T-helper 17 cell (primary cell): ENCODE measurements around the gene NEDD4L. TPM values are rescaled to one million over a fixed set of nuclear protein-coding genes. Genes with fewer than 3 reads are reported as not detected.

Source experiments
- ATAC-seq: fragments of 150-1000 bp; cut with Tn5 transposase; 2 replicates; pipeline ENCODE4 v1.10.0; 2021; ENCODE audit warnings: mild to moderate bottlenecking, moderate library complexity
- DNase-seq, 3 donors: peaks; one replicate each; pipeline versions ENCODE4 v3.0.0 to v3.0.0-alpha.2; 2020 to 2021
- H3K9me3 ChIP-seq: one replicate; pipeline ENCODE4 v1.7.0; 2013; ENCODE audit warnings: low read length, mild to moderate bottlenecking; ENCODE audit not compliant: control insufficient read depth, poor library complexity, severe bottlenecking
- H3K27ac Mint-ChIP-seq: one replicate; pipeline ENCODE4 v1.8.0; 2022; ENCODE audit warnings: mild to moderate bottlenecking, moderate library complexity, mixed read lengths
- H3K27me3 Mint-ChIP-seq: one replicate; pipeline ENCODE4 v1.8.0; 2022; ENCODE audit warnings: mixed read lengths
- H3K36me3 Mint-ChIP-seq: one replicate; pipeline ENCODE4 v1.8.0; 2022; ENCODE audit warnings: low read depth, mixed read lengths
- H3K4me1 Mint-ChIP-seq: one replicate; pipeline ENCODE4 v1.8.0; 2022; ENCODE audit warnings: mild to moderate bottlenecking, mixed read lengths
- H3K4me3 Mint-ChIP-seq: one replicate; pipeline ENCODE4 v1.8.0; 2022; ENCODE audit warnings: mild to moderate bottlenecking, moderate library complexity, mixed read lengths
- total RNA-seq, 4 donors: library from RNA in 2 of 4; stranded (reverse) in 2 of 4; gene quantifications; one replicate each; pipeline ENCODE4 v1.2.3 and lab custom pipeline; 2022 to 2026

NEDD4L gene
- total RNA-seq, 2 donors from 2014 or later, result 9.8 to 22.4 TPM

DNA sequence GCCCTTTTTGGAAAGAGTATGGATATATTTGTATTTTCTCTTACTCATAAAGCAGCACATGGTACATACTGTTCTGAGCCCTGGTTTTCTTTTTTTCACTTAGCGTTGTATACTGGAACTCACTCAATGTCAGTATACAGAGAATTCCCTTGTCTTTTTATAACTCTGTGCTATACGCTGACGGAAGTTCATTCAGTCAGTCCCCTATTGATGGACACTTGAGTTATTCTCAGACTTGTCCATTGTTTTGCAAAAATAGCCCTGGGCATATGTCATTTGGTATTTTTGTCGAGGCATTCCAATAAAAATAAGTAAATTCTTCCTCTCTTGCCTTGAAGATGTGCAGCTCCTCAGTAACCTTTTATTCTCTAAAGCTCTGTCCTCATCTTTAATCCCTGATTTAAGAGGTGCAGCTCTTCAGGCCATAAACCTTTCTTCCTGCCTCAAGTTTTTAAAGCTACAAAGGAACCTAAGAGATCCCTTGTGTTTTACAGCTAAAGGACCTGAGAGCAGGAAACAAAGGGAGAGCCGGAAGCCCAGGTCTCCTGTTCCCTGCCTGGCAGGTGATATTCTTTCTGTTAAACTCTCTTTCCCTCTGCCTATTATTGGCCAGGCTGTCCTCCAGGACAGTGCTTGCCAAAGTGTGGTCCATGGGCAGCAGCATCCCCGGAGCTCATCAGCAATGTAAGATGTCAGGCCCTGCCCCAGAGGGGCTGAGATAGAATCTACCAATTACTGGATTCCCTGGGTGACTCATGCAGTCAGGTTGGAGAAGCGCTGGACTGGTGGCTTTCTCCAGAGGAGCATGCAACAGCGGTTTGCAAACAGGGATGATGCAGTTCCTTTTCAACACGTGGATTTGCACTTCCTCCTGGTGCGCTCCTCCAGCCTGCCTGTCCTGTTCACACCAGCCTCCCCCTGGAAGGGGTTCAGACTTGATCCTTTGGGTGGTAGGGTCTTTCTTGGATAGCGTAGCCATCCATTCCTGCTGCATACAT lies 158.0 kb downstream of the NEDD4L start:
- no peak for DNase-seq
- peak overlapping the region; percentile 22 for H3K27ac Mint-ChIP-seq
- H3K36me3 Mint-ChIP-seq, result no peaks in the 10 kb centered on the region
- no peak overlapping the region for H3K4me3 Mint-ChIP-seq
- peaks cover 30% of the 10 kb centered on the region for H3K27me3 Mint-ChIP-seq
- H3K4me1 Mint-ChIP-seq, result peaks cover 2% of the 10 kb centered on the region
- no peaks in the 10 kb centered on the region for H3K9me3 ChIP-seq
- ATAC-seq, result no peak

DNA sequence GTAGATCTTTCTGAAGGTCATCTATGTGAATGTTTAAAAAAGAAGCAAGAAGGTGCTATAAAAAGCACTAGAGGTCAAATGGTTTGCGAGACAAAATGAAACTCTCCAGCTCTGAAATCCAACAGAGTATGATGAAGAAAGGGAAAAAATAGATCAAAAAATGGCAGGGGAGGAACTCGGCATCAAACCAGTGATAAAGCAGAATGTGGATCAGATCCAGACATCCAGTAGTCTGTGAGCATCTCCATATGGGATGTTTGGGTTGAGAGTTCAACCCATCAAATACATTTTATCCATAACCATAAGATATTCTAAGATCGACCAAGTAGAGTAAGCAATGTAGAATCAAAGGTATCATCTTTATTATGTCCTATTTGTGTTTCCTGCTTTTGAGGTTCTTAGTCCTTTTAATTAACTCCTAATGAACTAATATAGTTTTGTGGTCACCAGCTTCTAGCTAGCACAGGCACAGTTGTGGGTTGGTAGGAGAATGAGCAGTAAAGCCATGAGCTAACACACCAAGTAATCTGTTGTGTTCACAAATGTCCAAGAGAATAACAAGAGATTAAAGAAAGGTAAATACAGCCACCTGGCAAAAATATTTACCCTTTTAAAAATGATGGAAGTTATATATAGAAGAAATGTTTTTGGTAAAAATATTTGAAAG lies 160.9 kb downstream of the NEDD4L start:
- no peak for DNase-seq
- no peaks in the 10 kb centered on the region for H3K9me3 ChIP-seq
- Mint-ChIP-seq H3K4me1 (peaks cover 2% of the 10 kb centered on the region), H3K27me3 (peaks cover 35% of the 10 kb centered on the region), H3K27ac (peak overlapping the region; percentile 27), H3K4me3 (no peak overlapping the region), H3K36me3 (no peaks in the 10 kb centered on the region)
- no peak for ATAC-seq

DNA sequence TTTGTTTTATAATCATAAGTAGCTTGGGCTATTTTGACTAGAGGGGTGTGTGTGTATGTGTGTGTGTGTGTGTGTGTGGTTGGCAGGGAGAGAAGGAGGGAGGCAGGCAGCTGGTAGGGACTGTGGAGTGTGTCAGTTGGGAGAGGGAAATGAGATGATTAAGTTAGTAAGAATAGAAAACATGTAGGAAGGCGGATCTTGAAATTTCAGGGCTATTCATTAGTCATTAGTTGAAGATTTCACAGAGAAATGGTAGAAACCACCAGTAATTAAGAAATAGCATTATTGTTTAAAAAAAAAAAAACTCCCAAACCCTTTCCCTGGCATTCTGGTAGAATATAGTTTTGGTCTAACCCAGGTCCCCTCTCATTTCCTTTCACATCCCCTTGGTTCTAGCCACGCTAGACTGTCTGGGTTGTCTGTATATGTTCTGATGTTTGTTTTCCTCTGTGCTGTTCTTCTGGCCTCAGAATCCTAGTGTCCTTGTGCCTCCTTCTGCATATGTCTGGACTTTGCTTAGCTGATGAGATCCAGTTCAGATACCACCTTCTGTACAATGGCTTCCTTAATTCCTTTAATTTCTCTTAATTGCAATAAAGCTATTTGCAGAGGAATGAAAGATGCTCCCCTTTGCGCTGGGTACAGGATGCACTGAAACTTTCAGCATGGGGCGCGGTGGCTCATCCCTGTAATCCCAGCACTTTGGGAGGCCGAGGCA lies 161.6 kb downstream of the NEDD4L start:
- H3K4me3 Mint-ChIP-seq, result no peak overlapping the region
- no peaks in the 10 kb centered on the region for H3K9me3 ChIP-seq
- H3K4me1 Mint-ChIP-seq, result peaks cover 2% of the 10 kb centered on the region
- ATAC-seq (no peak), DNase-seq (no peak)
- peaks cover 37% of the 10 kb centered on the region for H3K27me3 Mint-ChIP-seq
- peak overlapping the region; percentile 27 for H3K27ac Mint-ChIP-seq
- no peaks in the 10 kb centered on the region for H3K36me3 Mint-ChIP-seq

DNA sequence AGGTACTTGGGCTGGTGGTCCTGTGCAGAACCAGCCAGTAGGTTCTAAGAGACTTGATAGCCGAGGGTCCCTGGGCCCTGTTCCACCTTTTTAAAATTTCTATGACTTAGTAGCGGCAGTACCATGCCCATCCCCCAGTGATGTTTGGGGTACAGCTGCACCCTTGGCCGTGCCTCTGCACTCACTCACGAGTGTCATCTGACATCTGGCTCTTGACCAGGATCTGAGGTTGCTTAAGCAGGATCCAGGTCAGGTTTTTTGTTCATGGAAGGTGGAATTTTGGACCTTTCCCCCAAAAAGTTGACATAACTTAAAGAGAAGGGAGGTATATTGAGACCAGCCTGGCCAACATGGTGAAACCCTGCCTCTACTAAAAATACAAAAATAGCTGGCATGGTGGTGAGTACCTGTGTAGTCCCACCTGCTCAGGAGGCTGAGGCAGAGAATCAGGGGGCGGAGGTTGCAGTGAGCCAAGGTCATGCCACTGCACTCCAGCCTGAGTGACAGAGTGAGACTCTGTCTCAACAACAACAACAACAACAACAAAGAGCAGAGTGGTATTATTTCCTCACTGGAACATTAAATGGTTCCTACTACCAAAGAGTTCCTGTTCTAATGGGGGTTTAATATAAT lies 163.6 kb downstream of the NEDD4L start:
- Mint-ChIP-seq H3K4me3 (no peak overlapping the region), H3K36me3 (no peaks in the 10 kb centered on the region), H3K27me3 (peaks cover 36% of the 10 kb centered on the region), H3K27ac (no peak overlapping the region), H3K4me1 (peaks cover 1% of the 10 kb centered on the region)
- ATAC-seq, result no peak
- DNase-seq, result no peak
- H3K9me3 ChIP-seq, result no peaks in the 10 kb centered on the region

DNA sequence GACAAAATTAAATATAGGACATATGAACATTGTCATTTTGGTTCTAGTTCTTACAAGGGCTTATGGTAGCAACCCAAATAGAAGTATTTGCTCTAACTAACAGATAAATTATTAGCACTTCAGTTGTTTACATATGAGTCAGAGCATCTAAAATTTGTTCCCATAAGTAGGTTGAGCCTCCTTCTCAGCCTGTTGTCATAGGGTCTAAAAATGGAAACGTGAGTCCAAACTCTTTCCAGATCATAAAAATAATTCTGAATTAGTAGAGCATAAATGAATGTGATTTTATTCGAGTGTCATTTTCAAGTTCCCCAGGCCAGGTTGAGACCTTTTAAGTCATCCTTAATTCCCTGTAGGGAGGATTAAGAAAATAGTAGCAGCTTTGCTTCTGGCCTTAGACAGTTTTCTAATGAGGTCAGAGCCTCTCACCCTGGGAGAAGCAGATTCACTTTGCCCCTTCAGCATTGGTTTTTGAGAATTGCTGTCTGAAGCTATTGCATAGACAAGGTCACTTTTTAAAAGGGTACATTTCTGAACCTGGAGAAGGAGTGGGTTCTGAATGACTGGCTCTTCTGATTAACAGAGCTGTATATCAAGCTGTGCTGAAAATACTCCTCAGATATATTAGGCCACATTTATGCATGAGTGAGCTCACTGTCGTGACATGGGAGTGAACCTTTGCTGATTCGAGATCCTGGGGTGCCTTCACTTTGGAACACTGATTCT lies 164.3 kb downstream of the NEDD4L start:
- DNase-seq (no peak), ATAC-seq (no peak)
- no peaks in the 10 kb centered on the region for H3K9me3 ChIP-seq
- H3K27ac Mint-ChIP-seq, result no peak overlapping the region
- H3K4me1 Mint-ChIP-seq, result peaks cover 4% of the 10 kb centered on the region
- H3K36me3 Mint-ChIP-seq, result no peaks in the 10 kb centered on the region
- H3K27me3 Mint-ChIP-seq, result peaks cover 34% of the 10 kb centered on the region
- no peak overlapping the region for H3K4me3 Mint-ChIP-seq

DNA sequence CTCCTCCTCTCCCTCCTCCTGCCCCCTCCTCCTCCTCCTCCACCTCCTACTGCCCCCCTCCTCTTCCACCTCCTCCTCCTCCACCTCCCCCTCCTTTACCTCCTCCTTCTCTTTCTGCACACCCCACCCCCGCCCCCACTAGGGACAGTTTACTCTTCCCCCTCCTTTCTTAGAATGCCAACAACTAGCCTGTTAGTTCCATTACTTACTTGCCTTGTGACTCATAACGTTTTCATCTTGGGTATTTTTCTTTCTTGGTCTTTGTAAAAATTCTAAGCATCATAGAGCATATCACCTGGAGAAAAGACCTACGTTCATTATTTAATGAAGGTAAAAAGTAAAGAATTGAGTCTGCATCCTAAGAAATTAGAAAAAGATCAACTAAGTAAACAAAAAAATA lies 165.3 kb downstream of the NEDD4L start:
- Mint-ChIP-seq H3K4me1 (peaks cover 14% of the 10 kb centered on the region), H3K27me3 (peaks cover 41% of the 10 kb centered on the region), H3K4me3 (no peak overlapping the region), H3K27ac (no peak overlapping the region), H3K36me3 (no peaks in the 10 kb centered on the region)
- H3K9me3 ChIP-seq, result no peaks in the 10 kb centered on the region
- no peak for DNase-seq
- ATAC-seq, result no peak

DNA sequence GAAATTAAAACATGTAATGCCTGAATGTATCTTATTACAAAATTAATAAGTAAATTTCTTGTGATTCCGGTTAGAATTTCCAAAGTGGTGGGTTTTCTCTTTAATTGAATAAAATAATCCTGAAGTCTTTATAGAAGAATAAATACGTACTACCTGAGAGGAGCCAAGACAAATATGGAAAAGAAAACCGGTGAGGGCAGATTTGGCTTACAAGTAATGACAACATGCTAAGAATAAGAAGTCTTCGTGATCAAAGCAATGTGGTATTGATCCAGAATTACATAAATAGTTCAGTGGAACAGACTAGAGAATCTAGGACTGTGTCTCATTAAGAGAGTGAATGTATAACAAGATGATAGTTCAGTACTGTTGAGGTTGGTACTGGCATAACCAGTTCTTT lies 167.5 kb downstream of the NEDD4L start:
- Mint-ChIP-seq H3K4me1 (peaks cover 19% of the 10 kb centered on the region), H3K36me3 (peaks cover 4% of the 10 kb centered on the region), H3K27ac (no peak overlapping the region), H3K27me3 (peaks cover 36% of the 10 kb centered on the region), H3K4me3 (no peak overlapping the region)
- no peak for DNase-seq
- no peaks in the 10 kb centered on the region for H3K9me3 ChIP-seq
- ATAC-seq, result no peak

DNA sequence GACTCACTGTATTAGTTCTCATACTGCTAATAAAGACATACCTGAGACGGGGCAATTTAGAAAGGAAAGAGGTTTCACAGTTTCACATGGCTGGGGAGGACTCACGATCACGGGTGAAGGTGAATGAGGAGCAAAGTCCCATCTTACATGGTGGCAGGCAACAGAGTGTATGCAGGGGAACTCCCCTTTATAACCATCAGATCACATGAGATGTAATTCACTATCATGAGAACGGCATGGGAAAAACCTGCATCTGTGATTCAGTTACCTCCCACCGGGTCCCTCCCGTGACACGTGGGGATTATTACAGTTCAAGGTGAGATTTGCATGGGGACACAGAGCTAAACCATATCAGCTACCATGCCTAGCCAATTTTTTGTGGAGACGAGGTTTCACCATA lies 168.2 kb downstream of the NEDD4L start:
- ATAC-seq (peak; percentile 18), DNase-seq (no peak)

DNA sequence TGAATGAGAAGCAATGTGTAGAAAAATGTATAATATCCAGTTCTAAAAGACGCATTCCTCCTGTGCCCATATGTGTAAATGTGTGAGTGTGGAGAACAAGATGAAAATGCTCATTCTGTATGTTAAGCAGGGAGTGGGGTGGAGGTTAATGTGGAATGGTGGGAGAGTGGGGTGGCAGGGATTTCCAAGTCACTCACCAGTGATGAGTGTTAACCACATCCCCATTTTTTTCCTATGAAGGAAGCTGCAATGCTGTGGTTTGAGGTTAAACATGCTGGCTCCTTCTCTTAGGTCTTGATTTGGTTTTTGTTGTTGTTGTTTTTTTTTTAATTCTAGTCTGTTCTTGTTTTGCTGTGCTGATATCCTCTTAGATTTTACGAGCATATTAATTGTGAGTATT lies 169.4 kb downstream of the NEDD4L start:
- Mint-ChIP-seq H3K27ac (peak overlapping the region; percentile 10), H3K4me3 (no peak overlapping the region), H3K4me1 (peaks cover 19% of the 10 kb centered on the region), H3K36me3 (peaks cover 4% of the 10 kb centered on the region), H3K27me3 (peaks cover 35% of the 10 kb centered on the region)
- H3K9me3 ChIP-seq, result no peaks in the 10 kb centered on the region
- DNase-seq (no peak), ATAC-seq (peak; percentile 35)

More for the DNA sequence above, 168.2 kb downstream of the NEDD4L start:
- Mint-ChIP-seq H3K4me3 (peak overlapping the region; percentile 19), H3K27ac (no peak overlapping the region), H3K36me3 (peaks cover 4% of the 10 kb centered on the region), H3K4me1 (peaks cover 19% of the 10 kb centered on the region), H3K27me3 (peaks cover 30% of the 10 kb centered on the region)
- H3K9me3 ChIP-seq, result no peaks in the 10 kb centered on the region

DNA sequence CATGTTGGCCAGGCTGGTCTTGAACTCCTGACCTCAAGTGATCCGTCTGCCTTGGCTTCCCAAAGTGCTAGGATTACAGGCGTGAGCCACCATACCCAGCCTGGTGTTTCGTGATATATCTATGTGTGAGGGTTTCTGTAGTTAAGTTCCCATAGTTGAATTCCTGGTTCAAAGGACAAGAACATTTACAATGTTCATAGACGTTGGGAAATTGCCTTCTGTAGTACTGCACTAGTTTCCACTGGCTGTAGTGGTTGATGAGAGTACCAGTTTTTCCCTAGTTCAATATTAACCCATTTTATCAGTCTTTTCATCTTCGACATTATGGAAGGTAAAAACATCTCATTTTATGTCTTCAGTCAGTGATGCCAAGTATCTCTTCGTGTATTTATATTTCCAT lies 171.0 kb downstream of the NEDD4L start:
- Mint-ChIP-seq H3K4me3 (no peak overlapping the region), H3K27me3 (peaks cover 32% of the 10 kb centered on the region), H3K27ac (peak overlapping the region; percentile 74), H3K36me3 (peaks cover 4% of the 10 kb centered on the region), H3K4me1 (peaks cover 19% of the 10 kb centered on the region)
- ATAC-seq, result no peak
- DNase-seq, result no peak
- H3K9me3 ChIP-seq, result no peaks in the 10 kb centered on the region

DNA sequence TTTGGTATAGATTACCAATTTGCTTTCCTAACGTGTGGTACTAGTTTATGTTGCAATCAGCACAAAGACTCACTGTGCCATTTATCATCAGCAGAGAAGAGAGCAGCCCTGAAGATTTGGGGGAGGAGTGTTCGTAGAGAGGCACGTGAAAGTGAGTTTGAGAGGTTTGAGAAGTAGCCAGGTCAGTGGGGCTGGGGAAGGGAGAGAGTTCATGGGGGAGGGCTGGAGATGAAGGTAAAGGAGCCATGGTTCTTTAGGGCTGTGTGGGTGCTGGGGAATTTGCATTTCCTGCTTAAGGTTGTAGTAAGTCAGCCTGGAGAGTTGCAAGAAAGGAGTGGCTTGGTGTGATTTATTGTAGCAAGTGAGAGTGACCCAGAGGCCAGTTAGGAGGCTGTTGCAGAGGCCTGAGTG lies 172.1 kb downstream of the NEDD4L start:
- H3K4me3 Mint-ChIP-seq, result no peak overlapping the region
- H3K27ac Mint-ChIP-seq, result no peak overlapping the region
- peaks cover 4% of the 10 kb centered on the region for H3K36me3 Mint-ChIP-seq
- H3K4me1 Mint-ChIP-seq, result peaks cover 19% of the 10 kb centered on the region
- ATAC-seq (no peak), DNase-seq (no peak)
- peaks cover 41% of the 10 kb centered on the region for H3K27me3 Mint-ChIP-seq
- H3K9me3 ChIP-seq, result no peaks in the 10 kb centered on the region

DNA sequence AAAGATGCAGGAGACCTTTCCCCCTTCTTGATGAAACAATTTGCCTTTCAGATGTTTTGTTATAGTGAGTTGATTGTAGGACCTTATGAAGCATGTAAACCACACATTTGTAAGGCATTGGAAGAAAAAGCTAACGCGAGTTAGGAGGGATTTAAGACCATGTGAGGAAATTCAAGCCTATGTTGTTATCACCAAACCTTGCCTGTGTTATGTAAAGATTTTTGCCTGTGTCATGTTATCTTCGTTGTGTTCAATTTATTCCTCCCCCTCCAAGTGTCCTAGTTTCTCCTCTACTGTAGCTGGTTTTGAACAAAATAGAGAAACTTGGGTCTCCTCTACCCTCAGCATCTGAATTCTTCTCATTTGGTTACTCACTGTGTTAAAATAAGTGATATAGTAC lies 173.0 kb downstream of the NEDD4L start:
- Mint-ChIP-seq H3K36me3 (peaks cover 4% of the 10 kb centered on the region), H3K27ac (no peak overlapping the region), H3K27me3 (peaks cover 39% of the 10 kb centered on the region), H3K4me3 (no peak overlapping the region), H3K4me1 (peaks cover 19% of the 10 kb centered on the region)
- no peaks in the 10 kb centered on the region for H3K9me3 ChIP-seq
- DNase-seq (no peak), ATAC-seq (no peak)
